SK-N-SH treated with all-trans-retinoic acid at 6 μM for 48 hours (cell line): ENCODE measurements around the gene FSTL1.

ENCODE experiments used
- CSDC2 ChIP-seq: fragments of 250-450 bp; sonication (Bioruptor Pico); IDR thresholded peaks from 2 replicates; pipeline ENCODE4 v1.5.0; 2020; ENCODE audit warnings: mild to moderate bottlenecking, moderate library complexity
- ESRRG ChIP-seq: fragments of 250-450 bp; sonication (Bioruptor Pico); IDR thresholded peaks from 2 replicates; pipeline ENCODE4 v1.6.1; 2021; ENCODE audit warnings: mild to moderate bottlenecking
- ISL1 ChIP-seq: fragments of 250-450 bp; sonication (Bioruptor Pico); IDR thresholded peaks from 2 replicates; pipeline ENCODE4 v2.1.2; 2022; ENCODE audit warnings: mild to moderate bottlenecking, moderate library complexity
- PATZ1 ChIP-seq: fragments of 250-450 bp; sonication (Bioruptor Pico); IDR thresholded peaks from 2 replicates; pipeline ENCODE4 v1.8.0; 2020; ENCODE audit warnings: mild to moderate bottlenecking, moderate library complexity, borderline replicate concordance
- POU6F1 ChIP-seq: fragments of 250-450 bp; sonication (Bioruptor Pico); IDR thresholded peaks from 2 replicates; pipeline ENCODE4 v1.8.0; 2021; ENCODE audit warnings: low read depth, mild to moderate bottlenecking, moderate library complexity, borderline replicate concordance
- ZFP30 ChIP-seq: fragments of 450-650 bp; formaldehyde crosslinking; IDR thresholded peaks from 2 replicates; pipeline ENCODE4 v1.5.0; 2022; ENCODE audit warnings: mild to moderate bottlenecking, moderate library complexity

- no peak for TF ChIP-seq PATZ1 (CRISPR knock-in tag)
- no peak for TF ChIP-seq ZFP30
- TF ChIP-seq ESRRG (CRISPR knock-in tag), result no peak
- TF ChIP-seq POU6F1 (CRISPR knock-in tag), result no peak
- no peak for TF ChIP-seq ISL1 (CRISPR knock-in tag)
- no peak for TF ChIP-seq CSDC2
These were observed 13.2 kb downstream of the FSTL1 start for GRCh38 chr3:120437559-120437958.
